Adrenal gland (tissue), 5 donors: ENCODE results near the gene IGHMBP2.
"Not testable (repeated sequence)": the region's sequence is repeated elsewhere in the genome, so short reads cannot be mapped to it uniquely, and the experiment has no call there.

Experiments used
- CTCF ChIP-seq, 6 experiments: fragments of 450-650 bp in 4 of 6; fragments of 200-600 bp in 2 of 6; sonication (generic) in 1 of 6; IDR thresholded peaks; 1 replicate in 5 of 6; 2 replicates in 1 of 6; pipeline versions ENCODE4 v1.5.1 to v1.8.0; 2016 to 2021; ENCODE audit warnings: antibody characterized with exemption in 6 of 6, mild to moderate bottlenecking in 2 of 6, moderate library complexity in 1 of 6
- POLR2A ChIP-seq, 2 donors: fragments of 450-650 bp; IDR thresholded peaks; one replicate each; pipeline ENCODE4 v1.6.1; 2017; ENCODE audit warnings: antibody characterized with exemption in 2 of 2, mild to moderate bottlenecking in 2 of 2, moderate library complexity in 1 of 2
- donor health status: DM: no; HTN: no; CAD: no.

GRCh38 chr11:68884827-68885226 is 18.9 kb upstream of the IGHMBP2 start:
- not testable (repeated sequence) for TF ChIP-seq CTCF, POLR2A (IDR thresholded peaks at IDR 0.05)
